Right atrium auricular region (tissue), 2 donors: Measurements from ENCODE around the gene FYB1. TPM values are rescaled to one million over a fixed set of nuclear protein-coding genes. Genes with fewer than 3 reads are reported as not detected.

Source experiments
- DNase-seq: peaks from one replicate; pipeline ENCODE4 v3.0.0-alpha.2; 2019; ENCODE audit warnings: low spot score
- H3K27ac ChIP-seq, 2 donors: fragments of 200-600 bp; sonication (generic); 1 replicate in 1 of 2; 2 replicates in 1 of 2; pipeline ENCODE4 v1.5.1; 2016 to 2019
- H3K27me3 ChIP-seq, 2 donors: fragments of 200-600 bp; sonication (generic); one replicate each; pipeline versions ENCODE4 v1.5.1 to v1.6.0; 2017 to 2019
- H3K36me3 ChIP-seq: fragments of 200-600 bp; sonication (generic); one replicate; pipeline ENCODE4 v1.5.1; 2016
- H3K4me1 ChIP-seq, 2 donors: fragments of 200-600 bp; sonication (generic); one replicate each; pipeline versions ENCODE4 v1.5.1 to v1.6.0; 2017 to 2019
- H3K4me3 ChIP-seq, 2 donors: fragments of 200-600 bp; sonication (generic); 1 replicate in 1 of 2; 2 replicates in 1 of 2; pipeline ENCODE4 v1.5.1; 2017 to 2019; ENCODE audit warnings: mild to moderate bottlenecking in 1 of 2, moderate library complexity in 1 of 2
- H3K9me3 ChIP-seq, 2 donors: fragments of 200-600 bp; sonication (generic); one replicate each; pipeline ENCODE4 v1.5.1; 2019
- total RNA-seq, 2 donors: library from RNA; depleted of rRNA; stranded (reverse); fragments of >200 nt; gene quantifications; one replicate each; pipeline ENCODE4 v1.1.0, GENCODE V29; 2016
- TF ChIP-seq, protein P1 (sequence below), 2 donors: fragments of 200-600 bp; sonication (generic); IDR thresholded peaks; one replicate each; pipeline ENCODE4 v1.5.1; 2019; ENCODE audit warnings: antibody characterized with exemption in 2 of 2

The FYB1 gene
- total RNA-seq, 2 donors from 2014 or later, result 1.8 to 8.4 TPM

GRCh38 chr5:39059064-39059463 is 160.3 kb downstream of the FYB1 start:
- H3K9me3 ChIP-seq, result no peaks in the 10 kb centered on the region
- H3K27me3 ChIP-seq, result no peaks in the 10 kb centered on the region
- no peaks in the 10 kb centered on the region for H3K36me3 ChIP-seq
- no peak overlapping the region for H3K4me3 ChIP-seq
- TF ChIP-seq, protein P1, sequence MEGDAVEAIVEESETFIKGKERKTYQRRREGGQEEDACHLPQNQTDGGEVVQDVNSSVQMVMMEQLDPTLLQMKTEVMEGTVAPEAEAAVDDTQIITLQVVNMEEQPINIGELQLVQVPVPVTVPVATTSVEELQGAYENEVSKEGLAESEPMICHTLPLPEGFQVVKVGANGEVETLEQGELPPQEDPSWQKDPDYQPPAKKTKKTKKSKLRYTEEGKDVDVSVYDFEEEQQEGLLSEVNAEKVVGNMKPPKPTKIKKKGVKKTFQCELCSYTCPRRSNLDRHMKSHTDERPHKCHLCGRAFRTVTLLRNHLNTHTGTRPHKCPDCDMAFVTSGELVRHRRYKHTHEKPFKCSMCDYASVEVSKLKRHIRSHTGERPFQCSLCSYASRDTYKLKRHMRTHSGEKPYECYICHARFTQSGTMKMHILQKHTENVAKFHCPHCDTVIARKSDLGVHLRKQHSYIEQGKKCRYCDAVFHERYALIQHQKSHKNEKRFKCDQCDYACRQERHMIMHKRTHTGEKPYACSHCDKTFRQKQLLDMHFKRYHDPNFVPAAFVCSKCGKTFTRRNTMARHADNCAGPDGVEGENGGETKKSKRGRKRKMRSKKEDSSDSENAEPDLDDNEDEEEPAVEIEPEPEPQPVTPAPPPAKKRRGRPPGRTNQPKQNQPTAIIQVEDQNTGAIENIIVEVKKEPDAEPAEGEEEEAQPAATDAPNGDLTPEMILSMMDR (IDR thresholded peaks at IDR 0.05), result no peak
- no peak for DNase-seq
- H3K27ac ChIP-seq, result no peak overlapping the region
- peaks cover 0 to 64% of the 10 kb centered on the region in 2 donors for H3K4me1 ChIP-seq

DNA sequence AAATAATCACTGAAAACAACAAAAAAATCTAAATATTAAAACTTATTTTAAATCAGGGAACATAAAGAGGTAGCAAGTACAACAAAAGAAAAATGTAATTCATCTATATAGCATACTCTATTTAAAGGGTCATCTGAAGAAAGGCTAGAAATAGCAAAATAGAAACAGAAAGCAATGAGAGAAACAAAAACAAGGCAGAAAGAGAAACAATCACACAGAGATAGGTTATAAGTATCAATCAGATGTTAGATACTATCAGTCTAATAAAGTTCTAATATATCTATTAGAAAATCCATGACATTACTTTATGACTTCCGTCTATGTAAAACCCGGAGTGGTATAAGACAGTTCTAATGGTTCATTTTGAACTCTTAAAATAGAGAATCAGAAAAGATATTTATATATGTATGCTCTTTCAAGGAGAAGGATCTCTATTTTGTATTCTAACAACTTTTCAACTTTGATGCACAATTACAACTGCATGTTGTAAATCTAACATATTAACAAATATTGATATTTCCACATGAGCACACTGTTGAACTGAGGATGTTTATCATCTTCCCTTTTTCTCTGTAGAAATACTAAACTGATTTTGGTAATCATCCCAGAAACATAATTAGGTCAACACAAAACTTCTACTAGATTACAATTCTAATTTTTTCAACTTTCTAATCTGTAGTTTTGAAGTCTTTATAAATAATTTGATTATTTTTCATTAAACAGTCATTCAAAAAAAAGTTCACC is 161.0 kb downstream of the FYB1 start:
- Histone ChIP-seq H3K36me3 (no peaks in the 10 kb centered on the region), H3K27ac (peak overlapping the region in 1 of 2 donors; percentile 23), H3K27me3 (no peaks in the 10 kb centered on the region), H3K4me3 (peak overlapping the region in 1 of 2 donors; percentile 19), H3K9me3 (no peaks in the 10 kb centered on the region), H3K4me1 (peaks cover 0 to 59% of the 10 kb centered on the region in 2 donors)
- no peak for DNase-seq
- TF ChIP-seq, protein P1 (IDR thresholded peaks at IDR 0.05), result no peak

- Histone ChIP-seq H3K4me3 (peak overlapping the region in 1 of 2 donors; percentile 19), H3K4me1 (peaks cover 0 to 53% of the 10 kb centered on the region in 2 donors), H3K36me3 (no peaks in the 10 kb centered on the region), H3K27ac (peak overlapping the region in 1 of 2 donors; percentile 23), H3K9me3 (no peaks in the 10 kb centered on the region), H3K27me3 (no peaks in the 10 kb centered on the region)
- no peak for DNase-seq
- TF ChIP-seq, protein P1 (IDR thresholded peaks at IDR 0.05), result no peak
Measured at GRCh38 chr5:39057734-39058133, 161.6 kb downstream of the FYB1 start.

GRCh38 chr5:39055768-39056398 is 163.5 kb downstream of the FYB1 start:
- Histone ChIP-seq H3K27ac (peak overlapping the region in 1 of 2 donors; percentile 27), H3K4me1 (peaks cover 0 to 46% of the 10 kb centered on the region in 2 donors), H3K9me3 (no peaks in the 10 kb centered on the region), H3K27me3 (no peaks in the 10 kb centered on the region), H3K36me3 (no peaks in the 10 kb centered on the region), H3K4me3 (no peak overlapping the region)
- DNase-seq, result no peak
- TF ChIP-seq, protein P1 (IDR thresholded peaks at IDR 0.05), result no peak

Other genes starting within 250 kb of the FYB1 start
- gene RICTOR, start 145.2 kb downstream of the FYB1 start, total RNA-seq, result 10 to 100 TPM; 18.7 to 25.1 TPM
- not detected for gene C9, start 144.9 kb upstream of the FYB1 start, total RNA-seq
- 10 to 100 TPM; 17.5 to 29.2 TPM for gene DAB2, start 205.4 kb upstream of the FYB1 start, total RNA-seq